ENCODE measurements around the gene SLC7A10. TPM values are rescaled to one million over a fixed set of nuclear protein-coding genes. Genes with fewer than 3 reads are reported as not detected.

SLC7A10 gene
- polyA plus RNA-seq, 1 donor (not counting 4 experiments of a cell fraction or from before 2014, with no cell fraction given): not detected

DNA sequence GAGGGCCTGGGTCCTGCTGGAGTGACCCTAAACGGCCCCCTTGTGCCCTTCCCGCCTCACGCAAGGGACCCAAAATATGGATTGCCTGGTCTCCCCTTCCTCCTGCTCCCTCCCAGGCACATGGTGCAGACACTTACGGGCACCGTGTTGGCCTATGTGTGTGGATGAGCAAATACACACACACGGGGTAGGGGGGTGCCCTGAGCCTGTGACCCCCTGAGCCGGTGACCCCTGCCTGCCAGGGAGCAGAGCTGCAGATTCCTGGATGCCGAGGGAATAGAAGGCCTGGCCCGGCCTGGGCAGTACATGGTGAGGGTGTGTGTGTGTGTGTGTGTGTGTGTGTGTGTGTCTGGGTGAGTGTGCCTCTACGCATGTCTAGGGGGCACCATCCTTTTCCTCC lies 43.4 kb upstream of the SLC7A10 start:
- H3K9me1 ChIP-seq (ENCODE audit: control insufficient read depth, extremely low read depth, insufficient read depth, low read length): no peaks in the 10 kb centered on the region
- no peak overlapping the region for H3K4me2 ChIP-seq (ENCODE audit: control insufficient read depth, extremely low read depth, insufficient read depth, low read depth, low read length)
- dilution Hi-C loops (cut with MboI; ENCODE audit: extremely low pct_ligation_motif_present, low sequenced_read_pairs): no loop called here
- no peak overlapping the region for H3K4me3 ChIP-seq (ENCODE audit: control insufficient read depth in 2 of 3, extremely low read depth in 1 of 3, insufficient read depth in 2 of 3, low read depth in 1 of 3, low read length in 3 of 3)
- H2AFZ ChIP-seq (ENCODE audit: control insufficient read depth, low read length): no peak overlapping the region
- FAIRE-seq: no peak
- no peaks in the 10 kb centered on the region for H3K9me3 ChIP-seq (ENCODE audit: control insufficient read depth, low read depth, low read length)
- H3K27me3 ChIP-seq (ENCODE audit: control insufficient read depth, extremely low read depth, insufficient read depth, low read length): no peaks in the 10 kb centered on the region
- no peak for TF ChIP-seq EZH2 (IDR thresholded peaks at IDR 0.05; ENCODE audit: low read length)
- TF ChIP-seq, protein P1, sequence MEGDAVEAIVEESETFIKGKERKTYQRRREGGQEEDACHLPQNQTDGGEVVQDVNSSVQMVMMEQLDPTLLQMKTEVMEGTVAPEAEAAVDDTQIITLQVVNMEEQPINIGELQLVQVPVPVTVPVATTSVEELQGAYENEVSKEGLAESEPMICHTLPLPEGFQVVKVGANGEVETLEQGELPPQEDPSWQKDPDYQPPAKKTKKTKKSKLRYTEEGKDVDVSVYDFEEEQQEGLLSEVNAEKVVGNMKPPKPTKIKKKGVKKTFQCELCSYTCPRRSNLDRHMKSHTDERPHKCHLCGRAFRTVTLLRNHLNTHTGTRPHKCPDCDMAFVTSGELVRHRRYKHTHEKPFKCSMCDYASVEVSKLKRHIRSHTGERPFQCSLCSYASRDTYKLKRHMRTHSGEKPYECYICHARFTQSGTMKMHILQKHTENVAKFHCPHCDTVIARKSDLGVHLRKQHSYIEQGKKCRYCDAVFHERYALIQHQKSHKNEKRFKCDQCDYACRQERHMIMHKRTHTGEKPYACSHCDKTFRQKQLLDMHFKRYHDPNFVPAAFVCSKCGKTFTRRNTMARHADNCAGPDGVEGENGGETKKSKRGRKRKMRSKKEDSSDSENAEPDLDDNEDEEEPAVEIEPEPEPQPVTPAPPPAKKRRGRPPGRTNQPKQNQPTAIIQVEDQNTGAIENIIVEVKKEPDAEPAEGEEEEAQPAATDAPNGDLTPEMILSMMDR (optimal IDR thresholded peaks at IDR 0.05 in 1 of 3, IDR thresholded peaks at IDR 0.05 in 1 of 3, conservative IDR thresholded peaks at IDR 0.05 in 1 of 3; ENCODE audit: extremely low read depth in 1 of 3, insufficient read depth in 2 of 3, low read length in 3 of 3): no peak
- H3K36me3 ChIP-seq (ENCODE audit: control insufficient read depth in 2 of 2, extremely low read depth in 1 of 2, insufficient read depth in 2 of 2, low read length in 2 of 2): no peaks in the 10 kb centered on the region
- H3K4me1 ChIP-seq (ENCODE audit: control insufficient read depth, extremely low read depth, insufficient read depth, low read length): peaks cover 10% of the 10 kb centered on the region
- H3K79me2 ChIP-seq (ENCODE audit: control insufficient read depth, insufficient read depth, low read length): no peaks in the 10 kb centered on the region
- H4K20me1 ChIP-seq (ENCODE audit: control insufficient read depth, extremely low read depth, insufficient read depth, low read length): no peaks in the 10 kb centered on the region
- DNase-seq (ENCODE audit: low read depth, low spot score): no peak
- H3K9ac ChIP-seq (ENCODE audit: control insufficient read depth, extremely low read depth, insufficient read depth, low read length): no peak overlapping the region
- H3K27ac ChIP-seq (ENCODE audit: control insufficient read depth, insufficient read depth, low read length): no peak overlapping the region

GRCh38 chr19:33268162-33268991 lies 42.7 kb upstream of the SLC7A10 start:
- H3K27ac ChIP-seq (ENCODE audit: control insufficient read depth, insufficient read depth, low read length): no peak overlapping the region
- H3K9ac ChIP-seq (ENCODE audit: control insufficient read depth, extremely low read depth, insufficient read depth, low read length): no peak overlapping the region
- TF ChIP-seq, protein P1 (optimal IDR thresholded peaks at IDR 0.05 in 1 of 3, IDR thresholded peaks at IDR 0.05 in 1 of 3, conservative IDR thresholded peaks at IDR 0.05 in 1 of 3; ENCODE audit: extremely low read depth in 1 of 3, insufficient read depth in 2 of 3, low read length in 3 of 3): no peak
- TF ChIP-seq EZH2 (IDR thresholded peaks at IDR 0.05; ENCODE audit: low read length): no peak
- H3K36me3 ChIP-seq (ENCODE audit: control insufficient read depth in 2 of 2, extremely low read depth in 1 of 2, insufficient read depth in 2 of 2, low read length in 2 of 2): no peaks in the 10 kb centered on the region
- dilution Hi-C loops (cut with MboI; ENCODE audit: extremely low pct_ligation_motif_present, low sequenced_read_pairs): no loop called here
- no peaks in the 10 kb centered on the region for H3K9me3 ChIP-seq (ENCODE audit: control insufficient read depth, low read depth, low read length)
- no peak overlapping the region for H3K4me3 ChIP-seq (ENCODE audit: control insufficient read depth in 2 of 3, extremely low read depth in 1 of 3, insufficient read depth in 2 of 3, low read depth in 1 of 3, low read length in 3 of 3)
- DNase-seq (ENCODE audit: low read depth, low spot score) (no peak), FAIRE-seq (no peak)
- no peak overlapping the region for H3K4me2 ChIP-seq (ENCODE audit: control insufficient read depth, extremely low read depth, insufficient read depth, low read depth, low read length)
- H4K20me1 ChIP-seq (ENCODE audit: control insufficient read depth, extremely low read depth, insufficient read depth, low read length): no peaks in the 10 kb centered on the region
- H2AFZ ChIP-seq (ENCODE audit: control insufficient read depth, low read length): no peak overlapping the region
- H3K27me3 ChIP-seq (ENCODE audit: control insufficient read depth, extremely low read depth, insufficient read depth, low read length): no peaks in the 10 kb centered on the region
- peaks cover 3% of the 10 kb centered on the region for H3K4me1 ChIP-seq (ENCODE audit: control insufficient read depth, extremely low read depth, insufficient read depth, low read length)
- no peaks in the 10 kb centered on the region for H3K9me1 ChIP-seq (ENCODE audit: control insufficient read depth, extremely low read depth, insufficient read depth, low read length)
- no peaks in the 10 kb centered on the region for H3K79me2 ChIP-seq (ENCODE audit: control insufficient read depth, insufficient read depth, low read length)

Data from keratinocyte (primary cell).